GM18520 (cell line): ENCODE measurements around the gene USP34.
"Not testable (repeated sequence)": the region's sequence is repeated elsewhere in the genome, so short reads cannot be mapped to it uniquely, and the experiment has no call there.

Source experiments
- ATAC-seq: cut with Tn5 transposase; IDR thresholded peaks from one replicate; pipeline ENCODE4 v1.9.1; 2021; ENCODE audit not compliant: unreplicated experiment

USP34 gene

DNA sequence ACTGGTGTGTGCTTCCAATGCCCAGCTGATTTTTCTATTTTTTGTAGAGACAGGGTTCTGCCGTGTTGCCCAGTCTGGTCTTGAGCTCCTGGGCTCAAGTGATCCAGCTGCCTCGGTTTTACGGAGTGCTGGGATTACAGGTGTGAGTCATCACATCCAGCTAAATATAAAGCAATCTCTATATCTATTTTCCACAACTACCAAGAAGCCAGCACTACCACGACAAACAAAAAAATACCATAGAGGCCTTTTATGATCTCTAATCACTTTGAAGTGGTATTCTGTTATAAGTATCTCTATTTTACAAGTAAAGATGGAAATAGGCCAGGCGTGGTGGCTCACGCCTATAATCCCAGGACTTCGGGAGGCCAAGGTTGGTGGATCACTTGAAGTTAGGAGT, 274.2 kb downstream of the USP34 start:
- ATAC-seq, result no peak

DNA sequence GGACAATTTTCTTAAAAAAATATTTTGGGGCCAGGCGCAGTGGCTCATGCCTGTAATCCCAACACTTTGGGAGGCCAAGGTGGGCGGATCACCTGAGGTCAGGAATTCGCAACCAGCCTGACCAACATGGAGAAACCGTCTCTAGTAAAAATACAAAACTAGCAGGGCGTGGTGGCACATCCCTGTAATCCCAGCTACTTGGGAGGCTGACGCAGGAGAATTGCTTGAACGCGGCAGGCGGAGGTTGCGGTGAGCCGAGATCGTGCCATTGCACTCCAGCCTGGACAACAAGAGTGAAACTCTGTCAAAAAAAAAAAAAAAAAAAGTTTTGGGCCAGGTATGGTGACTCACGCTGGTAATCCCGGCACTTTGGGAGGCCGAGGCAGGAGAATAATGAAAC, 276.2 kb downstream of the USP34 start:
- not testable (repeated sequence) for ATAC-seq

DNA sequence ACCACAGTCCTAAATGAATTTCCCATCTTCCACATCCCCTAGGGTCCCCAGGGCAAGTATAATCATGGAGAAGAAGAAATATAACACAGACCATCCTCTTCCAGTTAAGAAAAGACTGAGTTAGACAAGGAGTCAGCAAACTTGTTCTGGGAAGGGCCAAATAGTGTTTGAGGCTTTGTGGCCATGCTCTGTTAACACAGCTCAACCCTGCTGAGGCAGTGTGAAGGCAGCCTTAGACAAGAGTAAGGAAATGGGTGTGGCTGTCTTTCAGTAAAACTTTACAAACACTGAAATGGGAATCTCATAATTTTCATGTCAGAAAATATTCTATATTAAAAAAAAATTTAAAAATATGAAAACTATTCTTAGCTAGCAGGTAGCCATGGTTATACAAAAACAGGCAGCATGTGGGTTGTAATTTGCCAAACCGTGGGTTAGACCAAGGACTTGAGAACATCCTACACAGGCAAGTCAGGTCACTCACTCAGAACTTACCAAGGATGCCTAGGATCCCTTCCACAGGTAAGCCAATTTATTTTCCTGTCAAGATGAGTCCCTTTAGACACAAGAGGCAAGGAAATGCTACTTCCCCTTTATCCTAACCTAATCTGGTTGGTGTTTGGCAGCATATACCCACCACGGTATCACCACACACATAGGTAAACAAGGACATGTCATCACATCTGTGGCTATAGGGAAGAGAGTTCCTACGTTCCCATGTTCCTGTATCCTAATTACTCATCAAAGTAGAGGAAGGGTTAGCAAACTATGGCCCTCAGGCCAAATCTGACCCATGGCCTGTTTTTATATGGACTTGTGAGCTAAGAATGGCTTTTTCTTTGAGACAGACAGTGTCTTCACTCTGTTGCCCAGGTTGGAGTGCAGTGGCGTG, 277.0 kb downstream of the USP34 start:
- ATAC-seq, result no peak

DNA sequence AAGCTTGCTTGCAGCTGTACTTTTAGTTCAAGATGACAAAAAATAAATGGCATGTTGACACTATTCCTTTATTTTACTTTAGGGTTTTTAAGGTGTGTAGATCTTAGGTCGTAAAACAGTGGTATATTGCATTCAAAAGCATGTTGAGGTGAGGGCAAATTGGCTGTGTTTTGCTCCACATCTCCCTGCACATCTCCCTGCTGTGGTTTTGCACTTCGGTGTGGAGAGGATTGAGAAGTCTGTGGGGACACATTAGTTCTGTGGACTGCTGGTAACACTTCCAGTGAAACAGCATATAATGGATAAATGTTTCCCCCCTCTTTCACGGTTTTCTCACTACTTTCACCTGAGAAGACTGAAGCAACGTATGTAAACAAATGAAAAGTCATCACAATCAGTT, 283.8 kb downstream of the USP34 start:
- no peak for ATAC-seq

DNA sequence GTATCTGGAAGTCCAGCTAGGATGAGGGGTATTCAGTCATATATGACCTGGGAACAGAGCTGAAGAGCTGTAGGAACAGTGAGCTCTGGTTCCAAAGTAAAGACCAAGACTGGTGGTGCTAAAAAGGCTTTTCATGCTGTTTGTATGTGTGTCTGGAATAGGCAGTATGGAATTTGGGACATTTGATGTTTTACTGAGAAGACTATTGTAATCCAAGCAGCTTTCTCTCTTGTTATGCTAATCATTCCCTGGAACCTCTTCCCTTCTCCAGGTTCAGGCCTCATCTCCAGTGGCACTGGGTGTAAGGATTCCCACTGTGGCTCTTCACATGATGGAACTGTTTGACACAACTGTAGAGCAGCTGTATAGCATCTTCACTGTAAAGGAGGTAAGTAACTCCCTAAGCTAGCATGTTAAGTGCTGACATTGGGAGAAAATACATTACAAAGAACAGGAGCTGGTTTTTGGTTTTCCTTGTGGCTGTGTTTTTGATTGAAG, 285.6 kb downstream of the USP34 start:
- no peak for ATAC-seq

DNA sequence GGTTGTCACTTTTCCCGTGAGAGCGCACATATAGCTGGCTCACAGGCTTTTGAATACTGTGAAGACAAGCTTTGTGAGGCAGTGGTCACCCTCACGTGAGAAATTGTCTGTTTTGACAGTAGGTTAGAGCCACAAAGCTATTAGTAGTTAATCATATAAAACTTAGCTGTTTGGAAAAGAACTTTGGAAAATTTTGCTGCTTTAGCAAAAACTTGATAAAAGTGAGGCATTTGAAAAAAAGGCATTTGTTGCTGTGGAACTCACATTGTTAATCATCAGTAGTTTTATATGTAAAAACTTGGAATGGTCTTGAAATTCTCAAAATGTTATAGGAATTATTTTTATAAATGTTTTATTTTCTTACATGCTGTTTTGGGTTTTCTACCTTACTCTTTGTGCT, 286.6 kb downstream of the USP34 start:
- no peak for ATAC-seq

DNA sequence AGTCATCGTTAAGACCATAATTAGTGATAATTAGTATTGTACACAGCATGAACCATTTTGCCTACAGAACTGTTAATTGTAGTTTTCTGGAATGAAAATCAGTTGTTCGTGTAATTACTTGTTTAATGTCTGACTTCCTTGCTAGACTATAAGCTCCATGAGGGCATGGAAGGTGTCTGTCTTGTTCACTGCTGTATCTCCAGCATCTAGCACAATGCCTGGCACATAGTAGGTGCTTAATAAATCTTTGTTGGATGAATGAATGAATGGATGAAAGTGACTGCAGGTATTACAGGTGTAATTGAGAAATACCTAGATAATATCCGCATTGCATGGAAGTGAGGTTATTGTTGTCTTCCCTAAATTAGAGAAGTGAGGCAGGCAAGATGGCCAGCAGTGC, 287.1 kb downstream of the USP34 start:
- no peak for ATAC-seq

DNA sequence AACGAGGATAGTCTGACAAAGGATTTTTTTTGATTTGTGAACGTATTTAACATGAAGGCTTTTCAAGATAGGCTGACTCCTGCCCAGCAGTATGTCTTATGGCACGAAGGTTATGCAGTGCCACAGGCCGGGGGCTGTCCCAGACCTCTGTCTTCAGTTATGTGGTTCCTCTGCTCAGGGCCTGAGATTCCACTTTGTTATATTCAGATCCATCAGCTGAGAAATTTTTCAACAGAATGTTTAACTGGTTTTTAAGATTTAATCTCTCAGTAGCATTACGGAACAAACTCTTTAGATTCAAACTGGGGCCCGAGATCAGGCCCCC, 288.9 kb downstream of the USP34 start:
- ATAC-seq, result no peak

DNA sequence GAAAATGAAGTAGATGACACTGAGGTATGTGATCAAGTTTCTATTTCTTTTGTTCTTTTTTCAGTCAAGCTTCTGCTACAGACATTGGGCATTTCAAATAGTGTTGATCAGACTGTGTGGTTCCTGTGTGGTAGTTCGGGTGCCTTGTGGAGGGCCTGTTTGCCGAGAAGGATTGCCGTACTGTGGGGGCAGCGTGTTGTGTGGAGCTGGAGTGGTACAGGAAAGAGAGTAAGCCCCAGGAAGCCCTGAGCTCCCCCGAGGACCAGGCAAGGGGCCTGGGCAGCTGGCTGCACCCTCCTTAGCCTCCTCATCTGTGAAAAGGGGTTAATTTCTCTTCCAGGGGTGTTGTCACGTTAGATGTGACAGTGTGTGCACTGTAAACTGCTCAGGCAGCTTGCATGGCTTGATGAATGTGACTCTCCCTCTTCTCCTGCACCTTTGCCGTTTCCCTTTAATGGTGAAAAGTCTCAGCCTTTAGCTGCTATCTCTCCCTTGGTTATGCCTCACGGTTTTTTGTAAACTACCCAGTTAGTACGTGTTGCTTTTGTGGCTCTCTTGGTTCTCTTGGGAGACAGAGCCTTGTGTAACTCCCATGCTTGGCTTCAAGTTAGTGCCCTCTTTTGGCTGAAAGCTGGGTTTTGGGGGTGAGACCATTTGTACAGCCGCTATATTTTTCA, 289.4 kb downstream of the USP34 start:
- ATAC-seq, result no peak

DNA sequence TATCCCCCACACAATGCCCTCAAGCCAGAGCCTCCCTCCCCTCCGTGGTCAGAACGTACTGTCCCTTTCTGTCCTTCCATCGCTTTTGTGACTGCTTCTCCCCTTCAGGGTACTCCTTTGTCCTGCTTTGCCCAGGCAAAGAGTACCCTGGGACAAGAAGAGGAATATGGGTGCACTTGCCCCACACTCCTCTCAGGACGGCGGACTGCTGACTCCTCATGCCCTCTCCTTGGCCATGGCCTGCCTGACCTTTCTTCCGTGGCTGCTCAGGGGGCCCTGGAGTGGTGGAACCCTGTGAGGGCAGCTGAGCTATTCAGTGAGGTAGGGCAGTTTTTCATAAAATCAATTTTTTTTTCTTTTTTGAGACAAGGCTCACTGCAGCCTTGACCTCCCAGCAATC, 290.2 kb downstream of the USP34 start:
- ATAC-seq, result no peak

DNA sequence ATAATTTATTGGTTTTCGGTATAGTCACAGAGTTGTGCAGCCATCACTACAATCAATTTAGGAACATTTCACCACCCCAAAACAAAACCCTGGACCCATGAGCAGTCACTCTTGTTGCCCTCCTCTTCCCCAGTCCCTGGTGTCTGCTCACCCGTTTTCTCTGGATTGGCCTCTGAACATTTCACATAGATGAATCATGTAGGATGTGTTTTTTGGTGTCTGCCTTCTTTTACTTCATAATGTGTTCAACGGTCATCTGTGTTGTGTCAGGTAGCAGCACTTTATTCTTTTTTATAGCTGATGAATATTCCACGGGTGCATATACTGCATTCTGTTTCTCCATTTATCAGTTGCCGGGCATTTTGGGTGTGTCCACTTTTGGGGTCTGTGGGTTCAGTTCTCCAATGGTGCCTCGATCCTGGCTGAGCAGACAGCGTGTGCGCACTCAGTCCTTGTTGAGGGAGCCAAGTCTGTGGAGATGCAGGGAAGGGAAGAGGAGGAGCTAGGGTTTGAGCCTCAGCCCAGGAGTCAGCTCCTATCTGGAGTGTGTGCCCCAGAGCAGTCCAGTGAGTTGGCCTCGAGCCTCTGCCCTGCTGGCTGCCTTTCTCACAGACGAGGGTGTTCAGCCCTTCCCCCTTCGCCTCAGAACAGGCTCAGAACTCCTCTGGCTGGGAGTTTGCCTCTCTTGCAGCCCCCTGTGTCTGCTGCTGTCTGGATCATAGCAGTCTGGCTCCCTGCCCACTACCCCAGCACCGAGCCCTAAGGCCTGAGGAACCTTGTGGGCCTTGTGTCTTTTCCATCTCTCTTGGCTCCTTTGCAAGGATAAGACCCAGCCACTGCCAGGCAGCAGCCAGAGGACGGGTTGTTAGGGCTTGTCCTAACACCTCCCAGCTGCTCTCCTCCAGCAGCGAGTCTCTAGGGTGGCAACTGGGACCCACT, 290.9 kb downstream of the USP34 start:
- ATAC-seq, result no peak

DNA sequence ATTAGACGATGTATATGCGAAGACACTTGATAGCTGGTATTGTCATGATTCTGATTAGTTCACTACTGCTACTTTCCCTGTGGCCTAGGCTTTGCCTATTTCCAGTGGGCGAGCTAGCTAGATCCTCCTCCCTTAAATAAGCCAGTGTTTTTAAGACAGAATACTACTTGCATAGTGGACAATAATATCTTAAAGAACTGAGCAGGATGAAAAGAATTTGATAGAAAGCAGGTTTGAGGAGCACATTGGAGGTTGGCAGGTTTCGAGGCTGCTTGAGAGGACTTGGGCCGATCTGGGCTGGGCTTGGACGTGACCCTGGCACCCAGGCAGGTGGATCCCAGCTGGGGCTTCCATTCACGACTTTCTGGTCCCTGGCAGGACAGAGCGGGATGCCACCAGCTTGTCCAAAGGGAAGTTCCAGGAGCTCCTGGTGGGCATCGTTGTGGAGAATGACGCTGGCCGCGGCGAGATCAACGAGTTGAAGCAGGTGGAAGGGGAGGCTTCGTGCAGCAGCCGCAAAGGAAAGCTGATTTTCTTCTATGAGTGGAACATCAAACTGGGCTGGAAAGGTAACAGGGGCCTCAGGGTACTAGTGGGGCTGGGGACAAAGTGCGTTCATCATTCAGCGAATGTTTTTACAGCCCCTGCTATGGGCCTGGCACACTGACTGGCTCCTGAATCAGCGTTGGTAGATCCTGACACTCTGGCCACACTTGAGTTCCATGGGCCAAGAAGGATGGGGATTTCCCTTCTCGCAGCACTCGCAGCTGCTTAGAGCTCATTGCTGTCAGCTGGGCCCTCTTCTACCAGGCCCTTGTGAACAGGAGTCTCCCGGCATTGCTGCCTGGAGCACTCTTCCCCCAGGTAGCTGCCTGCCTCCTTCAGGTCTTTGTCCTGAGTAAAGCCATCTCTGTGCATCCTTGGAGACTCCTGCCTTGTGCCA, 292.0 kb downstream of the USP34 start:
- ATAC-seq, result no peak

DNA sequence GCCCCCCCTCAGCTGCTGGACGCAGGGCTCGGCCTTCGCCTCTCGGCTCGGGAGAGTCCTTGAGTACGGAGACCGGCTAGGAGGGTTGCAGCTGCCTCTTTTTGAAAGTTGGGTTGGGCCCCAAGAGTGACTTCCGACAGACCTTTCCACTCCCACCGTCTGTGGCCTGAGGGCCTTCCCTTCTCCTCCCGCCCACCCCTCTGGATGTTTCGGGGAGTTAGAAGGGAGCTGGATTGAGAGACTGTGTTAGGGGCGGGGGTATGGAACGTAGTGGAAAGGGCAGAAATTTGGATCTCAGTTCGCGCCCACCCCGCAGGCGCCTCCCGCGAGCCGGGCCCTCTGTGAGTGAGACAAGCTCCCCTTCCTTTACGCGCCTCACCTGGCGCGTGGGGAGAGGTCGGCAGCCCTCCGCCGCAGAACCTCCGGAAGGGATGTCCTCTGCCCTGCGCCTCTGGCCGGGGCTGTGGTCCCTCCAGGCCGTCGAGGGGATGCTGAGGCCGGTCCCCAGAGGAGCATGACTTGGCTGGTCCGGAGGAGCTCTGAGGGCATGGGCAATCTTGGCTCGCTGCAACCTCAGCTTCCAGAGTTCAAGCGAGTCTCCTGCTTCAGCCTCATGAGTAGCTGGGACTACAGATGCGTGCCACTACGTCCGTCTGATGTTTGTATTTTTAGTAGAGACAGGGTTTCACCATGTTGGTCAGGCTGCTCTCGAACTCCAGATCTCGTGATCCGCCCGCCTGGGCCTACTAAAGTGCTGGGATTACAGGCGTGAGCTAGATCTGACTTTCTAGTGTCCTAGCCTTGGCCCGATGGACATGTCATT, 292.9 kb downstream of the USP34 start:
- peak; percentile 7 for ATAC-seq

DNA sequence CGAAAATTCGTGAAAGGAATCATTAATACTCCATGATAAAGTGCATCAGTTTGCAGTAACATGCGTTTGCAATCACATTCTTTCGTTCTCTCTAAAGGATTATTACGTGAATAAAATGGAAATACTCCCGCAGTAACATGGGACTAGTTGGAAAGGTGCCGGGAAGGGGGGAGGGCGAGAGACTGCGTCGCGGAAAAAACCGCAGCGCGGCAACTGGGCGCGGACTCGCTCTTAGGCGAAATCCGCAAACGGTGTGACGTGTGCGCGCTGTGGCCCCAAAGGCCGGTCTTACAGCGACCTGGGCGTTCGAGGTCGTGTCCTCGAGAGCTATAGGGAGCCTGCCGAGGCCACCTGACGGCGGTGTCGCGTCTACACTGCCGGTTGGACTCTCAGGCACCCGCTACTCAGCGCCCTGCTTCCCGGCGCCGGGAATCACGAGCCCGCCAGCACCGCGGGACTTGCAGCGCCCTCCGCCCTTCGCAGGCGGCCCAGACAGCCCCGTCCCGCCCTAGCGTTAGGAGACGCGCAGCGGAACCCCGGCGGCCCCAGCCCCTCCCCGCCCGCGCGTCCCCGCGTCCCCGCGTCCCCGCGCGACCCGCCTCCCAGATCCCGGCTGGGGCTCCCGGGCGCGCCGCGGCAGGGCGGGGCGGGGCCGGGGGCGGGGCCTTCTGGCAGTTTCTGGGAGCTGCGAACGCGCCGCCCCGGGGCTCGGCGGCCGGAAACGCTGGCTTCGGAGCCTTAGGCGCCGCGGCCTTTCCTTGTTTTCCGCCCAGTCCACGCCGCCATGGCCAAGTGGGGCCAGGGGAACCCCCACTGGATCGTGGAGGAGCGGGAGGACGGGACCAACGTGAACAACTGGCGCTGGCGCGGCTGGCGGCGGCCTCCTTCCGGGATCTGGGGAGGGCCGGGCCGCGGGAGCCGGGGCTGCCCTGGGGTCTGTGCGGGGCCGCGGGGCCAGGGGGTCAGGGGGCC, 293.8 kb downstream of the USP34 start:
- ATAC-seq, result peak; percentile 73

DNA sequence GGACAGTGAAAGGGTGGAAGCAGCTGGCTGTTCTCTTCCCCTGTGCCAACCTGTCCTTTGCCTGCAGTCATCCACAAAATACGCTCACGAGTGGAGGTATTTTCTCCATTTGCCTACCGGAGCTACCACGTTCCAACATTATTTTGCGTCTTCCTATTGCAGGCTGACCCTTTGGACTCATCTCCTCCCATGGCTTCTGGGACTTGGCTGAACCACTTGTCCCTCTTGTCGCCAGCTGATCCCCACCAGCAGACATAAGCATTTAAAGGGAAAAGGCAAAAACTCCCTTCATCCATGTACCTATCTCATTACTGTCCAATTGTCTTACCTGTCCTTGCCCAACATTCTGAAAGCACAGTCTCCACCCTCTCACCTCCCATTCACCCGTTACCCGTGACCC, 295.9 kb downstream of the USP34 start:
- no peak for ATAC-seq

DNA sequence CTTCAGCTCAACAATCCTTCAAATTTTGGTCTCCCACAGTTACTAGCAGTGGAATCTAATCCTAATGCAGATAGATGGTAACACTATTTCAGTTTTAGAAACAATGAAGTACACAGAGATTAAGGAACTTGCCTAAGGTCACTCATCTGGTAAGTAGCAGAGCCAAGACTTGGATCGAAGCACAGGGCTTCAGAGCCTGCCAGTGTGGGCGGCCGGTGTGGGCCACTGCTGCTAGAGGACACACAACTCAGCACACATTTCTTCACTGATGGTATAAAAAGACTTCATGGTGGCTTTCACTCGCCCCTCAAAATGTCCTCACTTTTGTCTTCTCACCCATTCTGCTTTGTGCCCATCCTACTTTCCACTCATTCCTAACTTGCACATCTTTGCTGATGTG, 297.8 kb downstream of the USP34 start:
- ATAC-seq, result no peak

DNA sequence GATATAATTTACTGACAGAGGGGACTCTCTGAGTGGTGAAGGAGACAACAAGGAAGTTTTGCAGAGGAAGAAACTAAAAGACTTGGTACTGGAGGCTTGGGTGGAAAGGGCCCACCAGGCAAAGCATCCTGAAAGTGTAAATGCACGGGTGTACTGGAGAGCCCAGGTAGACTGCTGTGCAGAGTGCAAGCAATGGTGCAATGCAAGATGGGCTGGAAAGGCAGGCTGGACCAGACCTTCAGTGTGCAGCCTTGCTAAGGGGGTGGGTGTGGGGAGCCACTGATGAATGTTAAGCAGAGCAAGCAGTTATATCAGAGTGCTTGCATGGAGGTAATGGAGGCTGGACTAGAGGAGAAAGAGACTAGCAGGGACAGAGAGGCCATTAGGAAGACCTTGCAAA, 298.2 kb downstream of the USP34 start:
- ATAC-seq, result no peak

DNA sequence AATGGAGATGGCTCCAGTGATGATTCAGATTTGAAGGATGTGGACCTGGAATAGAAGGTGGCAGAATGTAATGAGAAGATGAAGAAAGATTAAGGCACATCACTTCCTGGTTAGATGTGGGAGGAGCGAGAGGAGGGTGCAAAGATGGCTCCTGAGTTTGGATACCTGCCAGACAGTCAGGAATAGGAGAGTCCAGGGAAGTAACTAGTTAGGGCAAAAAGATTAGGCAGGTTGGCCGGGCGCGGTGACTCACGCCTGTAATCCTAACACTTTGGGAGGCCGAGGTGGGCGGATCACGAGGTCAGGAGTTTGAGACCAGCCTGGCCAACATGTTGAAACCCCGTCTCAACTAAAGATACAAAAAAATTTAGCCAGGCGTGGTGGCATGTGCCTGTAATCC, 303.3 kb downstream of the USP34 start:
- no peak for ATAC-seq
